HG03469 (cell line): ENCODE data around the gene SNX3.

Experiments used
- ATAC-seq: cut with Tn5 transposase; IDR thresholded peaks from one replicate; pipeline ENCODE4 v1.9.1; 2021; ENCODE audit warnings: mild to moderate bottlenecking, moderate library complexity, moderate number of reproducible peaks; ENCODE audit not compliant: unreplicated experiment

The SNX3 gene

DNA sequence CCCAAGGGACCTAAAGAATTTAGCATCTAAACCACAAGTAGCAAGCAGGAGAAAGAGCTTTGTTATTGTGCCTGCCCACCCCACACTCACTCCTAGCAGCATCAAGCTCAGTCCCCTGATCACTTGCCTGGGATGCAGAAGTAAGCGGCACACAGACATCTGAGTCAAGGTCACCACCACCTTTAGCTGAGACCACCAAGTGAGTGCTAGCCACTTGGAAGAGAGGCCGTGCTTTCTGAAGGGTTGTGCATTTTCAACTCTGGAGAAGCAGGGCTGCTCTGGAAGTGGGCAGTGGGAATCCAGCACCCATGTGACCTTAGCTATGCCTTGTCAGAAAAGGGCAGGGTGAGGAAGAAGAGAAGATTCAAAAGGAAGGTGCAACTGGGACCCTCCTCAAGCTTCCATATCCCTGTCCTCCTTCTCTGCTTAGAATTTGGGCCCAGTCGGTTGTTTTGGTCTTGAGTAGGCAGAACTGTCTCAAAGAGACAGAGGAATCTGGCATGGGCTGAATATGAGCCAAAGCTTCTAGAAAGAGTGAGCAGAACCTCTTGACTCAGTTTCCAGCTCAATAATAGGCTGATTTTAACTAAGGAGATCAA lies 88.8 kb downstream of the SNX3 start:
- ATAC-seq: no peak

- ATAC-seq: no peak
These were observed 89.4 kb downstream of the SNX3 start for GRCh38 chr6:108171291-108171917.

DNA sequence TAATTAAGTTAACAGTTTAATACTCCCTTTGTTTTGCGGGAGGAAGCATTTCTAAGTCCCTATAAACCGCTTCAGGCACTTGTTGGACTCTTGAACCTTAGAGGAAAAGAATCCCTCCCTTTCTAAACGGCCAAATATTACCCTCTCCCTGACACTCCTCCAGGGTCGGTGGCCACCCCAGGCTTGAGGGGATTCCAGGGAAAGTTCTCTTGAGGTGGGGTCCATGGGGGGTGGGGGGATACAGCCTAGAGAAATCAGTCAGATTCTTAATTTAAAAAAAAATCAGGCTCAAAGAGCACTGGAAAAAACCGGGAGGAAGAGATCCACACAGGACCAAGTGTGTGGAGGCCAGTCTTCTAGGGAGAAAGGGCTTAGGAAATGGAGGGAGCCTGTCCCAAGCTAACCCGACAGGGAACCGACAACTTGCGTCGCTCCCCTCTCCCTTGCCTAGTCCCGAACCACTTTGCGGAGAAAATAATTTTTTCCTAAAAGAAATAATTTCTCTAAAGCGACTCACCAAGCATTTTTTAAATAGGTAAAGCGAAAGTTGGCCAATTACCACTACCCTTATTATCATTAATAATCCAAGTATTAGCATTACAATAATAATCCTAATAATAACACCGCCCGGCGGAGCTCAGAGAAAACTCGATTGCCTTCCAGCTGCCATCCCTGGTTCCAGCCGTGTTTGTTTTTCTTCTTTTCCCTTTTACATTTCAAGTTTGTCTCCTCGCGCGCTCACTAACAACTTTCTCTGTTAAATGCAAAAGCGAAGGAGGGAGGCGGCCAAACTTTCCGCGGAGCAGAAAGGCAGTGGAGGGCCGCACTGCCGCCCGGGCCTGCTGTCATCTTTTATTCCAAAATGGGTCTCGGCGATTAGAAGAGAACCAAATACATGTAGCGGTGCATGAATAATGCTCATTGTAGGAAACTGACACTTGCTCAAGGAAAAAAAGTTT lies 90.2 kb downstream of the SNX3 start:
- ATAC-seq: no peak

GRCh38 chr6:108169464-108170331 lies 91.1 kb downstream of the SNX3 start:
- no peak for ATAC-seq

DNA sequence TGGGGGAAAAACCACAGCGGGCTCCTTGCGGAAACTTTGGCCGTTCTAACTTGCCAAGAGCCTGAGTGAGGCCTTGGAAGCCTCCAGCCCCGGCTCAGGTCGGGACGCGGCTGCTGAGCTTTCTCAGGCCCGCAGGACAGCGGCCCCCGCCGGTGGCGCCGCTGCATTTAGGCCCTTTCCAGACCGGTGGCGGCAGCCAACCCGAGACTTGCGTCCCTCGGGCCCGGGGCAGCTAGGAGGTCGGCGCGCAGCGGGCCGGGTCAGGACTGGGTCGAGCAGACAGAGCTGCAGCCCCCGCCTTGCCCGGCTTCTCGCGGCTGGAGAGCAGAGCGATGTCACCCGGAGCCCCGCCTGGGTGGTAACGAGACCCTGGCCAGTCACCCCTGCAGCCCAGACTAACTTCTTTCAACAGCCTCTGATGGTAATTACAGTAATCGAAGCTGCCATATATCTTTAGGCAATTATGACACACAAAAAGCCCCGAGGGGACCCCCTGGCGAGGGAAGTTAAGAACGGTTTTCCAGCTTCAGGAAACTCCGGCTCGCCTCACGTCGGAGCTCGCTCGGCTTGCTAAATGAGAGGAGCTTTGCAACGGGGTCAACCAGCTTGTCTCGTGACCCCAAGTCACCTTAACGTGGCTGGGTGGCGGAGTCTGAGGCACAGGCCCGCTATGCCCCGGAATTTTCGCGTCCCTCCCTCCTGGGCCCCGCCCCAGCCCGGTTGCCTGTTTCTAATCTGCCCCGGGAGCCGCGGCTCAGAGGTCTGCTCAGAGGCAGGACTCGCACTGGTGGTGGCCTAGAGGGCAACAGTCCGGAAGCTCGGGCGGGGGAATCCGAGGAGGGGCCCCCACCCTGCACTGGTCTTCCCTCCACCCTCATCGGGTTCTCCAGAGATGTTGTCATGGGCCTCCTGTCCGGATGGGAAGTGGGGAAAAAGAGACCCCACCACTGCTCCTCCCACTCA lies 92.1 kb downstream of the SNX3 start:
- no peak for ATAC-seq

- ATAC-seq: no peak
These were observed 92.8 kb downstream of the SNX3 start for GRCh38 chr6:108168090-108168463.

GRCh38 chr6:108167449-108168089 lies 93.3 kb downstream of the SNX3 start:
- no peak for ATAC-seq

- no peak for ATAC-seq
These were observed 94.0 kb downstream of the SNX3 start for GRCh38 chr6:108166664-108167448.

DNA sequence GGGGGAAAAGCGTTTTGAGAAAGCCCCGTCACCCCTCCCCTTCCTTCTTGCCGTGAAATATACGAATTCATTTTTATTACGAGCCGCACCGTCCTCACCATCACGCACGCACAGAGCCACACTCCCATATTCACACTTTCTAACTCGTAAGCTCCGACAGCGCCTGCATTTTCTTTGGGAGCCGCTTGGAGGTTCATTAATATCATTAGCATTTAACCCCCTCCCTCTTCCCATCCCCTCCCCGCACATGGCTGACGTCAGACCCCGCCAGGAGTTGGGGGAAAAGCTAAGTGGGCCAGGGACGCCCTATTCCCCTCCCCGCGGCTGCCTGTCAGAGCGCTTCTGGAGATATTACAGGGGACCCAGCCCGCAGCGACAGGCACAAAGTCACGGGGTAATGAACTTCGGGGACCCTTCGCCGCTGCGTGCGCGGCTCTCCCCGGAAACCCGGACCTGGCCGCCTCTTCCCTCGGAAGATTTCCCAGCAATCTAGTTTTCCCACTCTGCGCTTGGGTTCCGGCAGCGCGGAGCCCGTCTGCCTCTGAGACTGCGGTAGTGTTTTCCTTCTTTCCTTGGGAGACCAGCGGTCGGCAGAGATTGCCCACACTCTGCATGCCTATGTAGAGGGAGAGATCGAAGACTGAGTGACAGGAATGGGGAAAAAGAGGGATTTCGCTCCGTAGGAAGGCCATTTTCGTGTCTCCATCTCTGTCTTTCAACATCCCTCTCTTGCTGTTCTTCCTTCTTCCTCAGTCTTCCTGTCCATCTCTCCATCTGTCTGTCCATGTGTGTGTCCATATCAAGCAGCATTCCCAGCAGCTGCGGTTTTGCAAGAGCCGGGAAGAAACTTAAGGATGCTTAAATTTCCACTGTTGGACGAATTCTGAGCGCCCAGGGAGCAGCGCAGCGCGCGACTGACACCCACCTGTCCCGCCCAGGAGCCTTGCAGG lies 94.9 kb downstream of the SNX3 start, which contains the start of gene NR2E1:
Gene NR2E1 (plus strand): TSS at position 309 of the 950 bp plus-strand sequence. CDS start 744 bp downstream, outside the sequence.
- ATAC-seq: no peak

DNA sequence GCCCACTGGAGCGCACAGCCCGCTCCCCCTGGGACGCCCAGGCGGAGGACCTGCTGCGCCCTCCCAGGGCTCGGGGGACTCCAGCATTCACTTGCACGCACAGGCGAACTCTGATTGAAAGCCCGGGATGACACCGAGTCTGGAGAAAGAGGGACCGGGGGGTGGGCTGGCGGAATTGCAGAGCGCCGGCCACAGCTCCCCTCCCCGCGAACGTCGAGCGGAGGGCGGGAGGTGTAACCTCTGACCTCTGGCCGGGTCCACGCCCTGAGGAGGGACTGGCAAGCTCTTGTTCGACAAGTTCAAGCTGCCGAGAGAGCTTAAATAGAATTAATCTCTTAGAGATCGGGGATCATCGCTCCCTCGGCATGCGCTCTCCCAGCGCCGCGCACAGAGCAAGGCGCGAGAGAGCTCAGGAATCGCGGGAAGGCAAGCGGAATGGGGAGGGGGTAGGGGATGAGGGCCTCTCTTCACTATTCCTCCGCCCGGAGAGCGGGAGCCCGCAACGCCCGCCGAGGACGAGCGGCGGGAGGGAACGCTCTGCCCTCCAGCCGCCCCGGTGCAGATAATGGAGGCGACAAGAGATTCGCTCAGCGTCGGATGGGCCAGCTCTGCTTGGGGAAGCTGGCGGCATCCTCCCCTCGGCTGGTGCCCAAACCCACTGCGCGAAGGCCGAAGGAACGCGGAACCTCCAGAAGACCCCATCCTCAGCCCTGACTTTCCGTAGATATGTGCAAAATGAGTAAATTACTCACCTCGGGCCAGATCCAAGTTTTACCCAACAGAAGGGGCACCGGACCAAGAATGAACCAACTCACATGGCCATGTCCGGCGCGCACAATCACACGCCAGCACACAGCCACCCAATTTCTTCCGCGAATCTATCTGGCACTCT lies 95.8 kb downstream of the SNX3 start:
- no peak for ATAC-seq

DNA sequence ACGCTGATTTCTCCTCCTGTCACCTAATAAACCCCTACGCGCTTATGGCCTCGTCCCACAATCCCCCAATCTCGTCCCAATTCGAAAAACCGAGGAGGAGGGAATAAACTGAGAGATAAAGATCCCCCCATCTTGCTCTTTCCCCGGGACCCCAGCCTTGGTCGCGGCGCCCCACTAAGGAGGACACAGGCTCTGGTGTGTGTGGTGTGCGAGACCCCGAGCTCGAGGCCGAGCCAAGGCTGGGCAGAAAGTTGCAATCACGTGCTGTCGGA lies 96.4 kb downstream of the SNX3 start:
- ATAC-seq: no peak

GRCh38 chr6:108163644-108164542 lies 96.9 kb downstream of the SNX3 start:
- no peak for ATAC-seq

GRCh38 chr6:108163267-108163643 lies 97.6 kb downstream of the SNX3 start:
- ATAC-seq: no peak

- ATAC-seq: no peak
These were observed 99.0 kb downstream of the SNX3 start for GRCh38 chr6:108161724-108162282.
